A673 (cell line): Measurements from ENCODE around the gene GIN1.
"Not testable (repeated sequence)": the region's sequence is repeated elsewhere in the genome, so short reads cannot be mapped to it uniquely, and the experiment has no call there.

Experiments
- EZH2 ChIP-seq: fragments of 200-600 bp; sonication (generic); IDR thresholded peaks from 2 replicates; pipeline ENCODE4 v1.6.1; 2017; ENCODE audit warnings: borderline replicate concordance, low read depth, mild to moderate bottlenecking, mixed read lengths, antibody characterized with exemption, low read length; ENCODE audit not compliant: poor library complexity, severe bottlenecking
- TF ChIP-seq, protein P1 (sequence below): fragments of 300-800, 200-600 bp; sonication (generic); conservative IDR thresholded peaks from 2 replicates; pipeline ENCODE4 v1.5.1; 2017; ENCODE audit warnings: low read depth, mild to moderate bottlenecking, antibody characterized with exemption, low read length, moderate library complexity, mixed read lengths

DNA sequence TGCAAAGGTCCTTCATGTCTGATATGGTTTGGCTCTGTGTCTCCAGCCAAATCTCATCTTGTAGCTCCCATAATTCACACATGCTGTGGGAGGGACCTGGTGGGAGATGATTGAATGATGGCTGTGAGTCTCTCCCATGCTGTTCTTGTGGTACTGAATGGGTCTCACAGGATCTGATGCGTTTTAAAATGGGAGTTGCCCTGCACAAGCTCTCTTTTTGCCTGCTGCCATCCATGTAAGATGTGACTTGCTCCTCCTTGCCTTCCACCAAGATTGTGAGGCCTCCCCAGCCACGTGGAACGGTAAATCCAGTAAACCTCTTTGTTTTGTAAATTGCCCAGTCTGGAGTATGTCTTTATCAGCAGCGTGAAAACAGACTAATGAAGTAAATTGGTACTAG is 46.4 kb downstream of the GIN1 start:
- TF ChIP-seq, protein P1, sequence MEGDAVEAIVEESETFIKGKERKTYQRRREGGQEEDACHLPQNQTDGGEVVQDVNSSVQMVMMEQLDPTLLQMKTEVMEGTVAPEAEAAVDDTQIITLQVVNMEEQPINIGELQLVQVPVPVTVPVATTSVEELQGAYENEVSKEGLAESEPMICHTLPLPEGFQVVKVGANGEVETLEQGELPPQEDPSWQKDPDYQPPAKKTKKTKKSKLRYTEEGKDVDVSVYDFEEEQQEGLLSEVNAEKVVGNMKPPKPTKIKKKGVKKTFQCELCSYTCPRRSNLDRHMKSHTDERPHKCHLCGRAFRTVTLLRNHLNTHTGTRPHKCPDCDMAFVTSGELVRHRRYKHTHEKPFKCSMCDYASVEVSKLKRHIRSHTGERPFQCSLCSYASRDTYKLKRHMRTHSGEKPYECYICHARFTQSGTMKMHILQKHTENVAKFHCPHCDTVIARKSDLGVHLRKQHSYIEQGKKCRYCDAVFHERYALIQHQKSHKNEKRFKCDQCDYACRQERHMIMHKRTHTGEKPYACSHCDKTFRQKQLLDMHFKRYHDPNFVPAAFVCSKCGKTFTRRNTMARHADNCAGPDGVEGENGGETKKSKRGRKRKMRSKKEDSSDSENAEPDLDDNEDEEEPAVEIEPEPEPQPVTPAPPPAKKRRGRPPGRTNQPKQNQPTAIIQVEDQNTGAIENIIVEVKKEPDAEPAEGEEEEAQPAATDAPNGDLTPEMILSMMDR = not testable (repeated sequence)
- TF ChIP-seq EZH2 = not testable (repeated sequence)
